ENCODE measurements around the gene NID1. TPM values are rescaled to one million over a fixed set of nuclear protein-coding genes. Genes with fewer than 3 reads are reported as not detected.

Gene NID1
- total RNA-seq, 1 experiment from 2014 or later = 0.32 TPM

- Histone ChIP-seq H4K20me1 (ENCODE audit: insufficient read depth) (no peaks in the 10 kb centered on the region), H3K79me2 (ENCODE audit: insufficient read depth, low read length) (no peaks in the 10 kb centered on the region), H3K4me3 (replicated peaks in 1 of 2; ENCODE audit: low read depth in 1 of 2, low read length in 2 of 2) (no peak overlapping the region), H3K9ac (ENCODE audit: low read length) (no peak overlapping the region), H3K9me2 (ENCODE audit: insufficient read depth) (no peaks in the 10 kb centered on the region), H3K4me1 (ENCODE audit: control insufficient read depth in 1 of 2, insufficient read depth in 2 of 2, low read length in 2 of 2) (peaks cover 0 to 6% of the 10 kb centered on the region in 2 experiments; a peak in 2 of 4 replicates), H2AFZ (ENCODE audit: low read depth, low read length, poor library complexity, severe bottlenecking) (no peak overlapping the region), H3K36me3 (ENCODE audit: control insufficient read depth in 1 of 2, insufficient read depth in 2 of 2, low read length in 2 of 2) (no peaks in the 10 kb centered on the region), H3K9me3 (ENCODE audit: control insufficient read depth in 1 of 2, insufficient read depth in 1 of 2, low read depth in 1 of 2, low read length in 2 of 2) (no peaks in the 10 kb centered on the region), H3K27ac (ENCODE audit: low read depth, low read length) (no peak overlapping the region), H3K27me3 (ENCODE audit: insufficient read depth, low read length) (no peaks in the 10 kb centered on the region), H3K4me2 (ENCODE audit: low read length) (no peak overlapping the region)
- DNase-seq (ENCODE audit: low read depth, low spot score) (no peak), ATAC-seq (no peak)
- no TSS peak for BruUV-seq (replicated peaks)
- ChIA-PET CTCF (no interaction called here), POLR2A (no interaction called here), RAD21 (ENCODE audit: low non-redundant PET in 1 of 2, low total read pairs in 2 of 2, uncharacterized antibody in 2 of 2, unreplicated experiment in 2 of 2) (no interaction called here)
- TF ChIP-seq, protein P1, sequence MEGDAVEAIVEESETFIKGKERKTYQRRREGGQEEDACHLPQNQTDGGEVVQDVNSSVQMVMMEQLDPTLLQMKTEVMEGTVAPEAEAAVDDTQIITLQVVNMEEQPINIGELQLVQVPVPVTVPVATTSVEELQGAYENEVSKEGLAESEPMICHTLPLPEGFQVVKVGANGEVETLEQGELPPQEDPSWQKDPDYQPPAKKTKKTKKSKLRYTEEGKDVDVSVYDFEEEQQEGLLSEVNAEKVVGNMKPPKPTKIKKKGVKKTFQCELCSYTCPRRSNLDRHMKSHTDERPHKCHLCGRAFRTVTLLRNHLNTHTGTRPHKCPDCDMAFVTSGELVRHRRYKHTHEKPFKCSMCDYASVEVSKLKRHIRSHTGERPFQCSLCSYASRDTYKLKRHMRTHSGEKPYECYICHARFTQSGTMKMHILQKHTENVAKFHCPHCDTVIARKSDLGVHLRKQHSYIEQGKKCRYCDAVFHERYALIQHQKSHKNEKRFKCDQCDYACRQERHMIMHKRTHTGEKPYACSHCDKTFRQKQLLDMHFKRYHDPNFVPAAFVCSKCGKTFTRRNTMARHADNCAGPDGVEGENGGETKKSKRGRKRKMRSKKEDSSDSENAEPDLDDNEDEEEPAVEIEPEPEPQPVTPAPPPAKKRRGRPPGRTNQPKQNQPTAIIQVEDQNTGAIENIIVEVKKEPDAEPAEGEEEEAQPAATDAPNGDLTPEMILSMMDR (IDR thresholded peaks at IDR 0.05 in 2 of 3, conservative IDR thresholded peaks at IDR 0.05 in 1 of 3; ENCODE audit: borderline replicate concordance in 1 of 3, insufficient read depth in 1 of 3, low read depth in 2 of 3, low read length in 2 of 3) = no peak
- TF ChIP-seq JUND (IDR thresholded peaks at IDR 0.05) (no peak), EZH2phosphoT487 (IDR thresholded peaks at IDR 0.05; ENCODE audit: borderline replicate concordance) (no peak), FOSL1 (IDR thresholded peaks at IDR 0.05; ENCODE audit: low read depth) (no peak), SP1 (IDR thresholded peaks at IDR 0.05; ENCODE audit: low read depth) (no peak), ZFX (IDR thresholded peaks at IDR 0.05) (no peak), CBX3 (IDR thresholded peaks at IDR 0.05; ENCODE audit: low read depth) (no peak), SIN3A (IDR thresholded peaks at IDR 0.05; ENCODE audit: low read depth) (no peak), CEBPB (IDR thresholded peaks at IDR 0.05; ENCODE audit: low read depth) (no peak), TCF7L2 (IDR thresholded peaks at IDR 0.05; ENCODE audit: borderline replicate concordance, extremely low read depth, insufficient read depth, insufficient read length) (no peak), ELF1 (IDR thresholded peaks at IDR 0.05; ENCODE audit: borderline replicate concordance, low read depth) (no peak), REST (IDR thresholded peaks at IDR 0.05; ENCODE audit: low read depth) (no peak), EGR1 (IDR thresholded peaks at IDR 0.05; ENCODE audit: low read depth) (no peak), ZNF274 (IDR thresholded peaks at IDR 0.05; ENCODE audit: low read depth, low read length) (no peak), POLR2AphosphoS5 (IDR thresholded peaks at IDR 0.05; ENCODE audit: low read depth, low read length) (no peak), SRF (IDR thresholded peaks at IDR 0.05; ENCODE audit: low read depth) (no peak)
- TF ChIP-seq, protein P2, sequence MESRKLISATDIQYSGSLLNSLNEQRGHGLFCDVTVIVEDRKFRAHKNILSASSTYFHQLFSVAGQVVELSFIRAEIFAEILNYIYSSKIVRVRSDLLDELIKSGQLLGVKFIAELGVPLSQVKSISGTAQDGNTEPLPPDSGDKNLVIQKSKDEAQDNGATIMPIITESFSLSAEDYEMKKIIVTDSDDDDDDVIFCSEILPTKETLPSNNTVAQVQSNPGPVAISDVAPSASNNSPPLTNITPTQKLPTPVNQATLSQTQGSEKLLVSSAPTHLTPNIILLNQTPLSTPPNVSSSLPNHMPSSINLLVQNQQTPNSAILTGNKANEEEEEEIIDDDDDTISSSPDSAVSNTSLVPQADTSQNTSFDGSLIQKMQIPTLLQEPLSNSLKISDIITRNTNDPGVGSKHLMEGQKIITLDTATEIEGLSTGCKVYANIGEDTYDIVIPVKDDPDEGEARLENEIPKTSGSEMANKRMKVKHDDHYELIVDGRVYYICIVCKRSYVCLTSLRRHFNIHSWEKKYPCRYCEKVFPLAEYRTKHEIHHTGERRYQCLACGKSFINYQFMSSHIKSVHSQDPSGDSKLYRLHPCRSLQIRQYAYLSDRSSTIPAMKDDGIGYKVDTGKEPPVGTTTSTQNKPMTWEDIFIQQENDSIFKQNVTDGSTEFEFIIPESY (IDR thresholded peaks at IDR 0.05; ENCODE audit: extremely low read depth, insufficient replicate concordance, low read length) = no peak
- intact Hi-C loops (cut with micrococcal nuclease) = no loop called here
Observed at GRCh38 chr1:235993652-235994051, 71.2 kb downstream of the NID1 start.

Measured in HCT116 (cell line).